Rectal smooth muscle tissue (tissue), 1 donor: ENCODE measurements around the gene PNMA6F.

Experiments
- H3K27ac ChIP-seq: one replicate; pipeline ENCODE4 v1.7.0; 2013; ENCODE audit warnings: low read depth, low read length, inconsistent platforms
- H3K27me3 ChIP-seq: one replicate; pipeline ENCODE4 v1.7.0; 2013; ENCODE audit warnings: low read length; ENCODE audit not compliant: control insufficient read depth, insufficient read depth
- H3K36me3 ChIP-seq: one replicate; pipeline ENCODE4 v1.7.0; 2013; ENCODE audit warnings: low read length; ENCODE audit not compliant: control insufficient read depth, insufficient read depth
- H3K4me1 ChIP-seq: one replicate; pipeline ENCODE4 v1.7.0; 2013; ENCODE audit warnings: low read length; ENCODE audit not compliant: control insufficient read depth, insufficient read depth
- H3K4me3 ChIP-seq: one replicate; pipeline ENCODE4 v1.7.0; 2013; ENCODE audit warnings: low read length
- H3K9ac ChIP-seq: one replicate; pipeline ENCODE4 v1.7.0; 2013; ENCODE audit warnings: low read length

The PNMA6F gene

GRCh38 chrX:153348421-153348820, 26.9 kb upstream of the PNMA6F start:
- Histone ChIP-seq H3K27me3 (no peaks in the 10 kb centered on the region), H3K9ac (no peak overlapping the region), H3K36me3 (peaks cover 16% of the 10 kb centered on the region), H3K4me3 (no peak overlapping the region), H3K27ac (no peak overlapping the region), H3K4me1 (no peaks in the 10 kb centered on the region)

DNA sequence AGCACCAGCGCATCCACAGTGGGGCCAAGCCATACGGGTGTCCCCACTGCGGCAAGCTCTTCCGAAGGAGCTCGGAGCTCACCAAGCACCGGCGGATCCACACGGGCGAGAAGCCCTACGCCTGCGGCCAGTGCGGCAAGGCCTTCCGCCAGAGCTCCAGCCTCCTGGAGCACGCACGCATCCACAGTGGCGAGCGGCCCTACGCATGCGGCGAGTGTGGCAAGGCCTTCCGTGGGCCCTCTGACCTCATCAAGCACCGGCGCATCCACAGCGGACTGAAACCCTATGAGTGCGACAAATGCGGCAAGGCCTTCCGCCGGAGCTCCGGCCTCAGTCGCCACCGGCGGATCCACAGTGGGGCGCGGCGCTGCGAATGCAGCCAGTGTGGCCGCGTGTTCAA, 26.0 kb upstream of the PNMA6F start:
- peaks cover 16% of the 10 kb centered on the region for H3K36me3 ChIP-seq
- H3K27me3 ChIP-seq = no peaks in the 10 kb centered on the region
- H3K27ac ChIP-seq = no peak overlapping the region
- no peaks in the 10 kb centered on the region for H3K4me1 ChIP-seq
- H3K4me3 ChIP-seq = no peak overlapping the region
- H3K9ac ChIP-seq = no peak overlapping the region

DNA sequence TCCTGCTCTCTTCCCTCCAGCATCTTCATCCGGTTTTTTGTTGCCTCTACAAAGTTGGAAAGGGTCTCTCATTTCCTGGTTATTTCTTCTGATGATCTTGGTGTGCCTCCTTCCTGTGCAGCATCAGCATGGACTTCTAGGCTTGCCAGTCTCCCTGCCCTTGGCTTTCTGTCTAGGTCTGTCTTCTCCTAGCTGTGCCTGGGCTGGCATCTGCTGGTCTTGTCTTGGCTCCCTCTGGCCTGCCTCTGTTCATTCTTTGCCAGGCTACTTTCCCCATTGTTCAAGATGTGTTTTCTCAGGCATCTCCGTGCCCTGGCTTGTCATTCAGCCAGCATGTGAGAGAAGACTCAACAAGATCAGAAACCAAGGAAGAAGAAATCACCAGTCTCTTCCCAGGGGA, 22.1 kb upstream of the PNMA6F start:
- peaks cover 20% of the 10 kb centered on the region for H3K36me3 ChIP-seq
- no peaks in the 10 kb centered on the region for H3K4me1 ChIP-seq
- H3K27me3 ChIP-seq = no peaks in the 10 kb centered on the region
- H3K4me3 ChIP-seq = no peak overlapping the region
- H3K9ac ChIP-seq = no peak overlapping the region
- no peak overlapping the region for H3K27ac ChIP-seq

DNA sequence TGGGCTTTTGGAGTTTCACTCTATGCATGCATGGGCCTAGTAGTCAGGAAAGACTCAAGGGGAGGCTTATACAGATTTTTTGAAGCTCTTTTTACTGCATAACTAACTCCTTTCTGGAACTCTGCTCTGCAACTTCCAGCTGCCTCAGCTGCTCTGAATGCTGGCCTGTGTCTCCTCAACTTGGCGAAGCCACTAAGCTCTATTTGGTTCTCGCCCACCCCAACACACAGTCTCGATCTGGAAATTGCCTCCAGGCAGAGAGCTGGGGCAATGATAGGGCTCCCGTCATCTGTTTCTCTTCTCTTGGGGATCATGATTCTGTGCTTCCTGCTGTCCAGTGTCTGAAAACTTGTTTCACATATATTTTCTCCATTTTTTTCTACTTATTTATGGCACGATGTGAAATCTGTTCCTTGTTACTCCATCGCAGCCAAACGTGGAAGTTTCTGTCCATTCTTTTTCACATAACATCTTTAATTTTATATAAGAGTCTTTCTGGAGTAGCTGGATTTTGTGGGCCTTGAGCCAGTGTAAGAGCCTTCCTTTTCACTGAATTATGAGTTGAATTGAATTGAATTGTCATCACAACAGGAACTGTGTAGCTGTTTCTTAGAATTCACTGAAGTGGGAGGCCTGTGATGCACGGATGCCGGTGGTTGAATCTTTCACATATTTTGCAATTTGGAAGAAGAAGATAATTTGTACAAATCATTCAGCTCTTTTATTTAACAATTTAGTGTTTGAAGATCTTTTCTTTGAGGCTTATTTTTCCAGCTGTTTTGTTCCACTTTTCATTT, 21.4 kb upstream of the PNMA6F start:
- Histone ChIP-seq H3K36me3 (peaks cover 20% of the 10 kb centered on the region), H3K9ac (no peak overlapping the region), H3K27me3 (no peaks in the 10 kb centered on the region), H3K27ac (no peak overlapping the region), H3K4me3 (no peak overlapping the region), H3K4me1 (no peaks in the 10 kb centered on the region)

DNA sequence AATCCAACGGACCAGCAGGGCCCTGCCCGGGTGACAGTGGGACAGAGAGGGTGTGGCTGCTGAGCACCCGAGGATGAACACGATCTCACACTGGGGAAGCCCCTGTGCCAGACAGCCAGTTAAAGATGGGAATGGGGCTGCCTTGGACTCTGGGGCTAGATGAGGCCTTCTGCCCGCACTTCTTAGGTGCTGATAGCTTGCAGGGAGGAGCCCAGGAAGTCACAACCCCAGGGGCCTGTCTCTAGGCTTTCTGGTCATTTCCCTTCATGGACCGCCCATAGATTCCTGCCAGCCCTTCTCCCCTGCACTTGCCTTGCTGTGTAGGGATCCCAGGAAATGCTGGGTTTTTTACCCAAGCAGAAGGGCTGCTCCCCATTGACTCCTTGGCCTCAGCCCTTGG, 18.5 kb upstream of the PNMA6F start:
- Histone ChIP-seq H3K27ac (no peak overlapping the region), H3K9ac (no peak overlapping the region), H3K4me1 (no peaks in the 10 kb centered on the region), H3K36me3 (peaks cover 9% of the 10 kb centered on the region), H3K4me3 (no peak overlapping the region), H3K27me3 (no peaks in the 10 kb centered on the region)

GRCh38 chrX:153339662-153340061, 18.1 kb upstream of the PNMA6F start:
- Histone ChIP-seq H3K4me3 (no peak overlapping the region), H3K27ac (no peak overlapping the region), H3K36me3 (peaks cover 6% of the 10 kb centered on the region), H3K27me3 (no peaks in the 10 kb centered on the region), H3K9ac (no peak overlapping the region), H3K4me1 (no peaks in the 10 kb centered on the region)

- peaks cover 3% of the 10 kb centered on the region for H3K36me3 ChIP-seq
- no peak overlapping the region for H3K27ac ChIP-seq
- H3K9ac ChIP-seq = no peak overlapping the region
- H3K4me1 ChIP-seq = no peaks in the 10 kb centered on the region
- H3K4me3 ChIP-seq = no peak overlapping the region
- H3K27me3 ChIP-seq = no peaks in the 10 kb centered on the region
Measured at GRCh38 chrX:153338836-153339235, 17.3 kb upstream of the PNMA6F start.

- no peak overlapping the region for H3K27ac ChIP-seq
- no peaks in the 10 kb centered on the region for H3K27me3 ChIP-seq
- no peak overlapping the region for H3K9ac ChIP-seq
- peaks cover 3% of the 10 kb centered on the region for H3K36me3 ChIP-seq
- H3K4me1 ChIP-seq = no peaks in the 10 kb centered on the region
- H3K4me3 ChIP-seq = no peak overlapping the region
Measured at GRCh38 chrX:153336988-153337387, 15.4 kb upstream of the PNMA6F start.

- Histone ChIP-seq H3K4me3 (no peak overlapping the region), H3K9ac (no peak overlapping the region), H3K36me3 (peaks cover 3% of the 10 kb centered on the region), H3K27me3 (no peaks in the 10 kb centered on the region), H3K4me1 (no peaks in the 10 kb centered on the region), H3K27ac (no peak overlapping the region)
Measured at GRCh38 chrX:153336121-153336894, 14.7 kb upstream of the PNMA6F start.

- H3K27me3 ChIP-seq = peaks cover 4% of the 10 kb centered on the region
- no peak overlapping the region for H3K27ac ChIP-seq
- peak overlapping the region; percentile 4 for H3K9ac ChIP-seq
- H3K4me1 ChIP-seq = no peaks in the 10 kb centered on the region
- H3K36me3 ChIP-seq = peaks cover 3% of the 10 kb centered on the region
- peak overlapping the region; percentile 70 for H3K4me3 ChIP-seq
Measured at GRCh38 chrX:153334654-153335295, 13.2 kb upstream of the PNMA6F start.

DNA sequence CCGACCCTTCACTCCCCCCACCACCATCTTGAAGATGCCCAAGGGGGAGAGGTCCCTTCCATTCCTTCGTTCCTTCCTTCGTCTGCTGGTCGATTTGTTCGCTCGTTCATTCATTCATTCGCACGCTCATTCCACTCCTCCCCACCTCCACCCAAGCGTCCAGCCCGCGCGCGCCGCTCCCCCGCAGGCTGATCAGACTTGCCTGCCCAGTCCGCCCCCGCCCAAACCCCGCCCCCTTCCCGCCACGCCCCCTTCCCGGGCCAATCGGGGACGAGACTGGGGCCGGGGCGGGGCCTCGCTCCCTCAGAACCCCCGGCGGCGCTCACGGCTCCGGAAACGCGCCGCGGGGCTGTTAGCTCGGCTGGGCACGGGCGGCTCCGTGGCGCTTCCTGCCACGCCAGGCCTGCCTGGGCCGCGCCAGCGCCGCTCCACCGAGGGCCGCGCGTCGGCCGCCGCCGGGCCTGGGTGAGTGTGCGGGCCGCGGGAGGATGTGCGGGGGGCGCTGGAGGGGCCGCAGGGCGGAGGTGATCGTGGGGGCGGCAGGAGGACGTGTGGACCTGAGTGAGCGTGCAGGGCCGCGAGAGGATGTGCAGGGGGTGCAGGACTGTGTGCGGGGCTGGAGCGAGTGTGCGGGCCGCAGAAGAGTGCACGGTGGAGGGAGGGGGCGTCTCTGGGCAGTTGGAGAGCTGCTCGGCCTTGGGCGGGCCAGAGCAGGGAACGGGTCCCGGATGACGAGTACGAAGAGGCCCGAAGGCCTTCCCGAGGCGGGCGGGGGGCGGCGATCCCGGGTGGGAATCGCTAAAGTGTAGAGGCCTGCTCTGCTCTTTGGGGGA, 12.5 kb upstream of the PNMA6F start, which contains the start of gene ZNF275:
ZNF275 (plus strand) TSS at position 333 of the 833 bp plus-strand sequence. CDS start 2,527 bp downstream, outside the sequence.
- Histone ChIP-seq H3K27me3 (peaks cover 4% of the 10 kb centered on the region), H3K4me1 (no peaks in the 10 kb centered on the region), H3K36me3 (peaks cover 2% of the 10 kb centered on the region), H3K9ac (peak within 1 kb of the TSS; percentile 4), H3K27ac (no peak within 1 kb of the TSS), H3K4me3 (peak within 1 kb of the TSS; percentile 70)

DNA sequence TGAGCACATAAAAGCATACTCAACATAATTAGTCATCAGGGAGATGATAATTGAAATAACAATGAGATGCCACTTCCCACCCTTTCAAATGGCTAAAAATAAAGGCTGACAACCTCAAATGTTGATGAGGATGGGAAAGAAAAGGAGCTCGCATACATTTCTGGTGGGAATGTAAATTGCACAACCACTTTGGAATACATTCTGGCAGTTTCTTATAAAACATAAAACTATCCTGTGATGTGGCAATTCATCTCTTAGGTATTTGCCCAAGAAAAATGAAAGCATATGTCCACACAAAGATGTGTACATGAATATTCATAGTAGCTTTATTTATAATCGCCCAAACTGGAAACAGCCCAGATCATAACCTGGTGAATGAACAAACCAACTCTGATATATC, 11.7 kb upstream of the PNMA6F start:
- H3K36me3 ChIP-seq = no peaks in the 10 kb centered on the region
- H3K4me1 ChIP-seq = no peaks in the 10 kb centered on the region
- no peak overlapping the region for H3K9ac ChIP-seq
- peak overlapping the region; percentile 44 for H3K4me3 ChIP-seq
- H3K27me3 ChIP-seq = peaks cover 4% of the 10 kb centered on the region
- no peak overlapping the region for H3K27ac ChIP-seq
